Measurements from ENCODE around the gene TANGO2. TPM values are rescaled to one million over a fixed set of nuclear protein-coding genes. Genes with fewer than 3 reads are reported as not detected.
A peak's percentile ranks its signal among the peaks of the same experiment; 100 is the strongest.
"Not testable (repeated sequence)": the region's sequence is repeated elsewhere in the genome, so short reads cannot be mapped to it uniquely, and the experiment has no call there.

TANGO2 gene
- total and polyA plus RNA-seq, 5 donors from 2014 or later, result 39.5 to 48.4 (median 43.2) TPM

DNA sequence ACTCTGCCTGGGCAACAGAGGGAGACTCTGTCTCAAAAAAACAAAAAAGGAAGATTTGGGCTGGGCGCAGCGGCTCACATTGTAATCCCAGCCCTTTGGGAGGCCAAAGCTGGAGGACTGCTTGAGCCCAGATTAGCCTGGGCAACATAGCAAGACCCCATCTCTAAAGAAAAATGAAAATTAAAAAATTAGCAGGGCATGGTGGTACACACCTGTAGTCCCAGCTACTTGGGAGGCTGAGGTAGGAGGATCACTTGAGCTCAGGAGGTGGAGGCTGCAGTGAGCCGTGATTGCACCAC lies 46.4 kb downstream of the TANGO2 start:
- peaks cover 17% of the 10 kb centered on the region for H3K36me3 ChIP-seq (ENCODE audit: control insufficient read depth, insufficient read depth, low read length)
- H3K36me3 Mint-ChIP-seq; H3K9me3 ChIP-seq (ENCODE audit: control insufficient read depth in 2 of 2, low read length in 2 of 2); H3K9me3 Mint-ChIP-seq; H3K4me3 Mint-ChIP-seq; H3K4me3 ChIP-seq (ENCODE audit: low read depth, low read length); H3K4me1 ChIP-seq (ENCODE audit: control insufficient read depth, insufficient read depth, low read length, poor library complexity, severe bottlenecking); ATAC-seq (ENCODE audit: low read depth in 2 of 2); H3K27me3 Mint-ChIP-seq; H3K4me1 Mint-ChIP-seq; H3K27ac Mint-ChIP-seq; DNase-seq; H3K27me3 ChIP-seq (ENCODE audit: control insufficient read depth, insufficient read depth, low read length); H3K27ac ChIP-seq (ENCODE audit: insufficient read depth, low read length, poor library complexity, severe bottlenecking): not testable (repeated sequence)

- Histone ChIP-seq H3K4me1 (ENCODE audit: control insufficient read depth, insufficient read depth, low read length, poor library complexity, severe bottlenecking) (no peaks in the 10 kb centered on the region), H3K4me3 (ENCODE audit: low read depth, low read length) (no peak overlapping the region), H3K27ac (ENCODE audit: insufficient read depth, low read length, poor library complexity, severe bottlenecking) (no peak overlapping the region), H3K36me3 (ENCODE audit: control insufficient read depth, insufficient read depth, low read length) (peaks cover 10% of the 10 kb centered on the region), H3K27me3 (ENCODE audit: control insufficient read depth, insufficient read depth, low read length) (no peaks in the 10 kb centered on the region), H3K9me3 (ENCODE audit: control insufficient read depth in 2 of 2, low read length in 2 of 2) (no peaks in the 10 kb centered on the region)
- Mint-ChIP-seq H3K9me3 (no peaks in the 10 kb centered on the region), H3K4me1 (no peaks in the 10 kb centered on the region), H3K27ac (peak overlapping the region in 1 of 3 donors; percentile 42), H3K36me3 (peaks cover 2% of the 10 kb centered on the region), H3K4me3 (no peak overlapping the region), H3K27me3 (no peaks in the 10 kb centered on the region)
- DNase-seq (no peak), ATAC-seq (ENCODE audit: low read depth in 2 of 2) (no peak)
Observed at GRCh38 chr22:20068640-20069039, 47.7 kb downstream of the TANGO2 start.

- ATAC-seq (ENCODE audit: low read depth in 2 of 2) (no peak), DNase-seq (no peak)
- H3K36me3 Mint-ChIP-seq, result peaks cover 2% of the 10 kb centered on the region
- Histone ChIP-seq H3K36me3 (ENCODE audit: control insufficient read depth, insufficient read depth, low read length) (peaks cover 3% of the 10 kb centered on the region), H3K4me3 (ENCODE audit: low read depth, low read length) (no peak overlapping the region), H3K27ac (ENCODE audit: insufficient read depth, low read length, poor library complexity, severe bottlenecking) (no peak overlapping the region), H3K9me3 (ENCODE audit: control insufficient read depth in 2 of 2, low read length in 2 of 2) (no peaks in the 10 kb centered on the region), H3K4me1 (ENCODE audit: control insufficient read depth, insufficient read depth, low read length, poor library complexity, severe bottlenecking) (no peaks in the 10 kb centered on the region), H3K27me3 (ENCODE audit: control insufficient read depth, insufficient read depth, low read length) (no peaks in the 10 kb centered on the region)
- H3K27ac Mint-ChIP-seq, result peak overlapping the region in 1 of 3 donors; percentile 12
- no peak overlapping the region for H3K4me3 Mint-ChIP-seq
- H3K4me1 Mint-ChIP-seq, result no peaks in the 10 kb centered on the region
- no peaks in the 10 kb centered on the region for H3K9me3 Mint-ChIP-seq
- H3K27me3 Mint-ChIP-seq, result no peaks in the 10 kb centered on the region
Observed at GRCh38 chr22:20069331-20070042, 48.6 kb downstream of the TANGO2 start.

GRCh38 chr22:20071524-20071972 lies 50.6 kb downstream of the TANGO2 start:
- ATAC-seq (ENCODE audit: low read depth in 2 of 2), result no peak
- H3K27ac ChIP-seq (ENCODE audit: insufficient read depth, low read length, poor library complexity, severe bottlenecking), result no peak overlapping the region
- H3K36me3 ChIP-seq (ENCODE audit: control insufficient read depth, insufficient read depth, low read length), result no peaks in the 10 kb centered on the region
- Mint-ChIP-seq H3K4me1 (no peaks in the 10 kb centered on the region), H3K4me3 (no peak overlapping the region), H3K9me3 (no peaks in the 10 kb centered on the region), H3K27ac (no peak overlapping the region), H3K27me3 (no peaks in the 10 kb centered on the region), H3K36me3 (no peaks in the 10 kb centered on the region)
- H3K27me3 ChIP-seq (ENCODE audit: control insufficient read depth, insufficient read depth, low read length), result no peaks in the 10 kb centered on the region
- no peak for DNase-seq
- no peaks in the 10 kb centered on the region for H3K9me3 ChIP-seq (ENCODE audit: control insufficient read depth in 2 of 2, low read length in 2 of 2)
- no peaks in the 10 kb centered on the region for H3K4me1 ChIP-seq (ENCODE audit: control insufficient read depth, insufficient read depth, low read length, poor library complexity, severe bottlenecking)
- no peak overlapping the region for H3K4me3 ChIP-seq (ENCODE audit: low read depth, low read length)

DNA sequence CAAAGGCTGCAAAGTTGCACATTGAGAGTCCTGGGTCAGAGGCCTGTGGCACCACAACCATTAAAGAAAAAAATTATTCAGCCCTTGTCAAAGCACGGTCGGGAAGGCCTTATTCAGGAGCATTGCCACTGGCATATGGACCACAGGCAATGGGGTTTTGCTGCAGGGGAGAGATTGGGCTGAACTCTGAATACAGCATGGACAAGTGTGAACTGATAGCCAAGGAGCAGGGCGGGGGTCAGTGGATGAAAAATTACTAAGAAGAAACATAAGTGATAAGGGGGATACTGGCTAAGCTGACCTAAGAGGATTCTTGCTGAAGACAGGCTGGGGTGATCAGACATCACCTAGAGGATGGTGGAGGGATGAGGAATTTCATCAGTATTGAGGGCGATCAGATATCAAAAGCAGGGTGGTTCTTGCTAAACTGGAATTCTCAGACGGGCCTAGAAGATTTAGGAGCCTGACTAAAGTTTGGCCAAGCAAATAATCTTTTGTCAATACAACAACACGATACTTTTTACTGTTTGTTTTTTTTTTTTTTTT lies 55.8 kb downstream of the TANGO2 start:
- Histone ChIP-seq H3K9me3 (ENCODE audit: control insufficient read depth in 2 of 2, low read length in 2 of 2) (no peaks in the 10 kb centered on the region), H3K36me3 (ENCODE audit: control insufficient read depth, insufficient read depth, low read length) (no peaks in the 10 kb centered on the region), H3K4me3 (ENCODE audit: low read depth, low read length) (no peak overlapping the region), H3K4me1 (ENCODE audit: control insufficient read depth, insufficient read depth, low read length, poor library complexity, severe bottlenecking) (peaks cover 13% of the 10 kb centered on the region), H3K27me3 (ENCODE audit: control insufficient read depth, insufficient read depth, low read length) (no peaks in the 10 kb centered on the region), H3K27ac (ENCODE audit: insufficient read depth, low read length, poor library complexity, severe bottlenecking) (no peak overlapping the region)
- Mint-ChIP-seq H3K9me3 (no peaks in the 10 kb centered on the region), H3K27ac (no peak overlapping the region), H3K36me3 (no peaks in the 10 kb centered on the region), H3K4me1 (peaks cover 0 to 15% (median 8%) of the 10 kb centered on the region in 4 donors), H3K4me3 (peak overlapping the region in 3 of 4 donors; percentile 11 to 54 (median 54)), H3K27me3 (no peaks in the 10 kb centered on the region)
- DNase-seq, result no peak
- no peak for ATAC-seq (ENCODE audit: low read depth in 2 of 2)

DNA sequence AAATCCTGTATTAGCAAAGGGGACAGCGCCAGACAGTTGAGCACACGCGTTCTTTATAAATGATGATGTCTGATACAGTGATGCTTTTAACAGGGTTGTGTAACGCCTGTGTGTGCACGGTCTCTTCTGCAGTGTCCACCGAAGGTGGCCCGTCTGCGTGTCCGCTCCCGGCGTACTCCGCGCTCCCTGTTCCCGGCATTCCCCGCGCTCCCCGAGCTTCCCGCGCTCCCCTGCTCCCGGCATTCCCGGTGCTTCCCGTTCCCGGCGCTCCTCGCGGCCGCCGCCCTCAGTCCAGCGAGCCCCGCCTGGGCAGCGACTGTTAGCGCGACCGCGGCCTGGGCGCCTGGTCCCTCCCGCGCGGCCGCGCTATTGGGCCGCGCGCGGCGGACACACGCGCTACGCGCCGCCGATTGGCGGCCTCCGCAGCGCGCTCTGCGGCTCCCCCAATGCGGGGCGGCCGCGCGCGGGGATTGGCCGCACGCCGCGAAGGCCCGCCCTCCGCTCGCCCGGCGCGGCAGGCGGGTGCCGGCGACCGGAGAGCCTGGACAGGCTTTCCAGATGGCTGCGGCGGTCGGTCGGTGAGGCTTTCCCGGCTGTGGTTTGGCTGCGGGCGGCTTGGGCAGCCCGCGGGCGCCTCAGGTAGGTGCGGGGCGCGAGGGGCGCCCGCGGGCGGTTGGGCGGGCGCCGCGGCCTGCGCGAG lies 59.0 kb downstream of the TANGO2 start, which contains the start of gene DGCR8:
Gene DGCR8 (plus strand): TSS at position 497 of the 700 bp plus-strand sequence. CDS start 5,723 bp downstream, outside the sequence.
- H3K27me3 Mint-ChIP-seq, result no peaks in the 10 kb centered on the region
- no peaks in the 10 kb centered on the region for H3K36me3 Mint-ChIP-seq

DNA sequence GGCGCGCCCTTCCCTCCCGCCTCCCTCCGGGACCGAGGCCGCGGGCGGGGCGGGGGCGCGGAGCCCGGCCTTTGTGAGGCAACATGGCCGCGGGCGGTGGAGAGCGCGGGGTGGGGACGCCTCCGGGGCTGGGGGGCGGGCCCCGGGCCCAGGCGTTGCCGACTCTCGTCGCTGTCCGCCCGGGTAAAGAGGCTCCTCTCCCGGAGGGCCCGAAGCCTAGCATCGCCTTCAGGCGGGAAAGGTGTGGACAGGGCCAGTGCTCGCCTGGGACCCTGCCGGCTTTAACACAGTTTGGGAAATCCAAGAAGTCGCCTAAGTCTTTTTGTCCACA lies 59.5 kb downstream of the TANGO2 start:
- H3K4me3 ChIP-seq (ENCODE audit: low read depth, low read length), result peak overlapping the region; percentile 96
- Mint-ChIP-seq H3K27me3 (no peaks in the 10 kb centered on the region), H3K4me1 (peaks cover 4 to 51% (median 32%) of the 10 kb centered on the region in 4 donors)

More for the DNA sequence above, 59.0 kb downstream of the TANGO2 start, which contains the start of gene DGCR8:
- Histone ChIP-seq H3K4me3 (ENCODE audit: low read depth, low read length) (peak within 1 kb of the TSS; percentile 96), H3K27ac (ENCODE audit: insufficient read depth, low read length, poor library complexity, severe bottlenecking) (peak within 1 kb of the TSS; percentile 78), H3K27me3 (ENCODE audit: control insufficient read depth, insufficient read depth, low read length) (no peaks in the 10 kb centered on the region), H3K9me3 (ENCODE audit: control insufficient read depth in 2 of 2, low read length in 2 of 2) (no peaks in the 10 kb centered on the region), H3K36me3 (ENCODE audit: control insufficient read depth, insufficient read depth, low read length) (no peaks in the 10 kb centered on the region), H3K4me1 (ENCODE audit: control insufficient read depth, insufficient read depth, low read length, poor library complexity, severe bottlenecking) (peaks cover 34% of the 10 kb centered on the region)
- Mint-ChIP-seq H3K27ac (peak within 1 kb of the TSS; percentile 87 to 94 (median 90)), H3K4me1 (peaks cover 4 to 46% (median 29%) of the 10 kb centered on the region in 4 donors), H3K9me3 (no peaks in the 10 kb centered on the region), H3K4me3 (peak within 1 kb of the TSS; percentile 96 to 100 (median 98))
- peak; percentile 66 to 86 (median 77) for DNase-seq
- ATAC-seq (ENCODE audit: low read depth in 2 of 2), result peak; percentile 93

More for the DNA sequence above, 59.5 kb downstream of the TANGO2 start:
- peak overlapping the region; percentile 76 to 90 (median 87) for H3K27ac Mint-ChIP-seq
- Histone ChIP-seq H3K9me3 (ENCODE audit: control insufficient read depth in 2 of 2, low read length in 2 of 2) (no peaks in the 10 kb centered on the region), H3K36me3 (ENCODE audit: control insufficient read depth, insufficient read depth, low read length) (no peaks in the 10 kb centered on the region), H3K27me3 (ENCODE audit: control insufficient read depth, insufficient read depth, low read length) (no peaks in the 10 kb centered on the region), H3K27ac (ENCODE audit: insufficient read depth, low read length, poor library complexity, severe bottlenecking) (peak overlapping the region; percentile 74), H3K4me1 (ENCODE audit: control insufficient read depth, insufficient read depth, low read length, poor library complexity, severe bottlenecking) (peaks cover 38% of the 10 kb centered on the region)
- peak; percentile 69 to 70 for ATAC-seq (ENCODE audit: low read depth in 2 of 2)
- H3K4me3 Mint-ChIP-seq, result peak overlapping the region; percentile 82 to 96 (median 89)
- peak; percentile 69 to 75 (median 71) for DNase-seq
- peaks cover 2% of the 10 kb centered on the region for H3K36me3 Mint-ChIP-seq
- H3K9me3 Mint-ChIP-seq, result no peaks in the 10 kb centered on the region
